Duodenal mucosa (tissue), 2 donors: Measurements from ENCODE around the gene POLK.

Experiments used
- H3K27ac ChIP-seq: one replicate; pipeline ENCODE4 v1.7.0; 2013; ENCODE audit warnings: low read depth, low read length
- H3K27me3 ChIP-seq, 2 donors: one replicate each; pipeline ENCODE4 v1.7.0; 2013; ENCODE audit warnings: low read length in 2 of 2, control low read depth in 1 of 2; ENCODE audit not compliant: insufficient read depth in 2 of 2, control insufficient read depth in 1 of 2
- H3K36me3 ChIP-seq, 2 donors: one replicate each; pipeline ENCODE4 v1.7.0; 2013; ENCODE audit warnings: low read length in 2 of 2, control low read depth in 1 of 2; ENCODE audit not compliant: insufficient read depth in 2 of 2, control insufficient read depth in 1 of 2
- H3K4me1 ChIP-seq, 2 donors: one replicate each; pipeline ENCODE4 v1.7.0; 2013; ENCODE audit warnings: low read length in 2 of 2, control low read depth in 1 of 2; ENCODE audit not compliant: insufficient read depth in 2 of 2, control insufficient read depth in 1 of 2
- H3K4me3 ChIP-seq, 2 donors: one replicate each; pipeline ENCODE4 v1.7.0; 2013; ENCODE audit warnings: low read length in 2 of 2, low read depth in 1 of 2
- H3K9ac ChIP-seq, 2 donors: one replicate each; pipeline ENCODE4 v1.7.0; 2013; ENCODE audit warnings: low read length in 2 of 2, low read depth in 1 of 2
- H3K9me3 ChIP-seq, 2 donors: one replicate each; pipeline ENCODE4 v1.7.0; 2013; ENCODE audit warnings: low read length in 2 of 2, control low read depth in 1 of 2; ENCODE audit not compliant: control insufficient read depth in 1 of 2

The POLK gene

GRCh38 chr5:75536694-75537360 lies 25.1 kb downstream of the POLK start:
- no peak overlapping the region for H3K4me3 ChIP-seq

GRCh38 chr5:75538211-75538610 lies 26.5 kb downstream of the POLK start:
- H3K4me1 ChIP-seq: peaks cover 0 to 4% of the 10 kb centered on the region in 2 donors
- no peak overlapping the region for H3K9ac ChIP-seq
- peaks cover 4% of the 10 kb centered on the region in 2 donors for H3K36me3 ChIP-seq
- H3K4me3 ChIP-seq: no peak overlapping the region
- no peak overlapping the region for H3K27ac ChIP-seq
- no peaks in the 10 kb centered on the region for H3K27me3 ChIP-seq
- H3K9me3 ChIP-seq: peaks cover 3 to 12% of the 10 kb centered on the region in 2 donors

More at GRCh38 chr5:75536694-75537360, 25.1 kb downstream of the POLK start:
- Histone ChIP-seq H3K9me3 (peaks cover 3 to 12% of the 10 kb centered on the region in 2 donors), H3K27me3 (no peaks in the 10 kb centered on the region), H3K9ac (no peak overlapping the region), H3K4me1 (peaks cover 0 to 4% of the 10 kb centered on the region in 2 donors), H3K36me3 (peaks cover 4% of the 10 kb centered on the region in 2 donors), H3K27ac (no peak overlapping the region)

- Histone ChIP-seq H3K9ac (no peak overlapping the region), H3K4me1 (no peaks in the 10 kb centered on the region), H3K27ac (no peak overlapping the region), H3K9me3 (no peaks in the 10 kb centered on the region), H3K27me3 (no peaks in the 10 kb centered on the region), H3K36me3 (peaks cover 0 to 2% of the 10 kb centered on the region in 2 donors), H3K4me3 (no peak overlapping the region)
These were observed 33.4 kb downstream of the POLK start for GRCh38 chr5:75545131-75545530.

- Histone ChIP-seq H3K4me3 (no peak overlapping the region), H3K9me3 (no peaks in the 10 kb centered on the region), H3K9ac (no peak overlapping the region), H3K27ac (no peak overlapping the region), H3K4me1 (no peaks in the 10 kb centered on the region), H3K27me3 (no peaks in the 10 kb centered on the region), H3K36me3 (peaks cover 0 to 3% of the 10 kb centered on the region in 2 donors)
These were observed 35.1 kb downstream of the POLK start for GRCh38 chr5:75546830-75547229.

- Histone ChIP-seq H3K9ac (no peak overlapping the region), H3K27ac (no peak overlapping the region), H3K27me3 (no peaks in the 10 kb centered on the region), H3K4me1 (no peaks in the 10 kb centered on the region), H3K36me3 (peaks cover 3 to 4% of the 10 kb centered on the region in 2 donors), H3K9me3 (no peaks in the 10 kb centered on the region), H3K4me3 (no peak overlapping the region)
These were observed 36.1 kb downstream of the POLK start for GRCh38 chr5:75547812-75548211.

GRCh38 chr5:75550597-75550996 lies 38.9 kb downstream of the POLK start:
- Histone ChIP-seq H3K9ac (no peak overlapping the region), H3K27me3 (no peaks in the 10 kb centered on the region), H3K9me3 (no peaks in the 10 kb centered on the region), H3K4me3 (no peak overlapping the region), H3K4me1 (no peaks in the 10 kb centered on the region), H3K36me3 (peaks cover 8 to 14% of the 10 kb centered on the region in 2 donors), H3K27ac (no peak overlapping the region)

GRCh38 chr5:75551471-75551870 lies 39.8 kb downstream of the POLK start:
- Histone ChIP-seq H3K36me3 (peaks cover 8 to 14% of the 10 kb centered on the region in 2 donors), H3K9me3 (no peaks in the 10 kb centered on the region), H3K4me3 (no peak overlapping the region), H3K9ac (no peak overlapping the region), H3K4me1 (no peaks in the 10 kb centered on the region), H3K27ac (no peak overlapping the region), H3K27me3 (no peaks in the 10 kb centered on the region)

GRCh38 chr5:75552764-75553163 lies 41.1 kb downstream of the POLK start:
- Histone ChIP-seq H3K9me3 (no peaks in the 10 kb centered on the region), H3K4me1 (no peaks in the 10 kb centered on the region), H3K4me3 (no peak overlapping the region), H3K36me3 (peaks cover 8 to 14% of the 10 kb centered on the region in 2 donors), H3K27ac (no peak overlapping the region), H3K9ac (no peak overlapping the region), H3K27me3 (no peaks in the 10 kb centered on the region)

GRCh38 chr5:75553358-75553757 lies 41.7 kb downstream of the POLK start:
- H3K4me3 ChIP-seq: no peak overlapping the region
- H3K27me3 ChIP-seq: no peaks in the 10 kb centered on the region
- no peak overlapping the region for H3K9ac ChIP-seq
- H3K36me3 ChIP-seq: peaks cover 8 to 14% of the 10 kb centered on the region in 2 donors
- no peaks in the 10 kb centered on the region for H3K9me3 ChIP-seq
- H3K4me1 ChIP-seq: no peaks in the 10 kb centered on the region
- no peak overlapping the region for H3K27ac ChIP-seq

- Histone ChIP-seq H3K9me3 (no peaks in the 10 kb centered on the region), H3K27ac (no peak overlapping the region), H3K4me1 (no peaks in the 10 kb centered on the region), H3K9ac (no peak overlapping the region), H3K4me3 (no peak overlapping the region), H3K36me3 (peaks cover 8 to 10% of the 10 kb centered on the region in 2 donors), H3K27me3 (no peaks in the 10 kb centered on the region)
These were observed 46.5 kb downstream of the POLK start for GRCh38 chr5:75558221-75558620.
